RWPE2 (cell line): ENCODE data around the gene CMIP.

ENCODE experiments used
- ATAC-seq: fragments of 200-7000 bp; cut with Tn5 transposase; 3 replicates; pipeline ENCODE4 v1.9.1; 2021; ENCODE audit warnings: low read depth
- DNase-seq: peaks from one replicate; pipeline ENCODE4 v3.0.0-alpha.2; 2020; ENCODE audit warnings: low spot score
- H3K27ac ChIP-seq: fragments of 450-650 bp; 2 replicates; pipeline ENCODE4 v1.5.1; 2017; ENCODE audit warnings: mild to moderate bottlenecking; ENCODE audit not compliant: poor library complexity, severe bottlenecking
- H3K27me3 ChIP-seq: fragments of 250-450 bp; sonication (Bioruptor Pico); 2 replicates; pipeline ENCODE4 v1.5.1; 2021; ENCODE audit warnings: mild to moderate bottlenecking, moderate library complexity; ENCODE audit not compliant: insufficient read depth, poor library complexity, severe bottlenecking
- H3K36me3 ChIP-seq: fragments of 250-450 bp; sonication (Bioruptor Pico); 2 replicates; pipeline ENCODE4 v1.5.1; 2020; ENCODE audit warnings: low read depth, mild to moderate bottlenecking, moderate library complexity
- H3K4me1 ChIP-seq: fragments of 250-450 bp; sonication (Bioruptor Pico); 2 replicates; pipeline ENCODE4 v1.5.1; 2021; ENCODE audit warnings: mild to moderate bottlenecking, moderate library complexity; ENCODE audit not compliant: insufficient read depth, poor library complexity, severe bottlenecking
- H3K4me3 ChIP-seq: fragments of 250-450 bp; sonication (Bioruptor Pico); 2 replicates; pipeline ENCODE4 v1.5.1; 2021; ENCODE audit warnings: mild to moderate bottlenecking, moderate library complexity; ENCODE audit not compliant: severe bottlenecking
- H3K9me3 ChIP-seq: fragments of 250-450 bp; sonication (Bioruptor Pico); 2 replicates; pipeline ENCODE4 v1.5.1; 2021; ENCODE audit warnings: mild to moderate bottlenecking, moderate library complexity; ENCODE audit not compliant: severe bottlenecking
- CTCF ChIP-seq: fragments of 450-650 bp; IDR thresholded peaks from one replicate; pipeline ENCODE4 v1.5.1; 2017; ENCODE audit warnings: mild to moderate bottlenecking, moderate library complexity; ENCODE audit not compliant: poor library complexity, severe bottlenecking

Gene CMIP

GRCh38 chr16:81489547-81490267 lies 45.1 kb downstream of the CMIP start:
- H3K36me3 ChIP-seq: peaks cover 34% of the 10 kb centered on the region
- peaks cover 32% of the 10 kb centered on the region for H3K4me1 ChIP-seq
- H3K27me3 ChIP-seq: no peaks in the 10 kb centered on the region
- H3K27ac ChIP-seq: peak overlapping the region; percentile 4
- no peak for TF ChIP-seq CTCF
- H3K4me3 ChIP-seq: no peak overlapping the region
- H3K9me3 ChIP-seq: no peaks in the 10 kb centered on the region
- ATAC-seq (no peak), DNase-seq (no peak)

- DNase-seq: no peak
- peaks cover 33% of the 10 kb centered on the region for H3K4me1 ChIP-seq
These were observed 47.1 kb downstream of the CMIP start for GRCh38 chr16:81491541-81492188.

GRCh38 chr16:81492311-81492761 lies 47.7 kb downstream of the CMIP start:
- Histone ChIP-seq H3K4me3 (no peak overlapping the region), H3K36me3 (peaks cover 16% of the 10 kb centered on the region; the same call in 1 of the 2 replicates), H3K9me3 (no peaks in the 10 kb centered on the region), H3K27me3 (no peaks in the 10 kb centered on the region), H3K27ac (peak overlapping the region; percentile 95), H3K4me1 (peaks cover 33% of the 10 kb centered on the region)
- DNase-seq (no peak), ATAC-seq (no peak)
- TF ChIP-seq CTCF: no peak

More at GRCh38 chr16:81491541-81492188, 47.1 kb downstream of the CMIP start:
- Histone ChIP-seq H3K4me3 (no peak overlapping the region), H3K36me3 (peaks cover 18% of the 10 kb centered on the region; the same call in 1 of the 2 replicates), H3K27me3 (no peaks in the 10 kb centered on the region), H3K9me3 (no peaks in the 10 kb centered on the region), H3K27ac (peak overlapping the region; percentile 95)
- ATAC-seq: no peak
- TF ChIP-seq CTCF: no peak

GRCh38 chr16:81492965-81493754 lies 48.6 kb downstream of the CMIP start:
- no peak for TF ChIP-seq CTCF
- Histone ChIP-seq H3K9me3 (no peaks in the 10 kb centered on the region), H3K4me1 (peaks cover 33% of the 10 kb centered on the region), H3K27me3 (no peaks in the 10 kb centered on the region), H3K4me3 (no peak overlapping the region), H3K27ac (peak overlapping the region; percentile 95), H3K36me3 (peaks cover 16% of the 10 kb centered on the region; the same call in 1 of the 2 replicates)
- ATAC-seq (peak; percentile 2; the same call in 1 of the 3 replicates), DNase-seq (no peak)
